Adrenal gland (tissue), 5 donors: ENCODE results near the gene TADA3.

Experiments
- CTCF ChIP-seq, 6 experiments: fragments of 450-650 bp in 4 of 6; fragments of 200-600 bp in 2 of 6; sonication (generic) in 1 of 6; IDR thresholded peaks; 1 replicate in 5 of 6; 2 replicates in 1 of 6; pipeline versions ENCODE4 v1.5.1 to v1.8.0; 2016 to 2021; ENCODE audit warnings: antibody characterized with exemption in 6 of 6, mild to moderate bottlenecking in 2 of 6, moderate library complexity in 1 of 6
- POLR2A ChIP-seq, 2 donors: fragments of 450-650 bp; IDR thresholded peaks; one replicate each; pipeline ENCODE4 v1.6.1; 2017; ENCODE audit warnings: antibody characterized with exemption in 2 of 2, mild to moderate bottlenecking in 2 of 2, moderate library complexity in 1 of 2
- donor health status: DM: no; HTN: no; CAD: no.

- TF ChIP-seq CTCF (IDR thresholded peaks at IDR 0.05) (no peak), POLR2A (IDR thresholded peaks at IDR 0.05) (no peak)
Observed at GRCh38 chr3:9782770-9783169, 9.5 kb downstream of the TADA3 start.
